Measurements from ENCODE around the gene PRDM15. TPM values are rescaled to one million over a fixed set of nuclear protein-coding genes. Genes with fewer than 3 reads are reported as not detected.

PRDM15 gene
- total and polyA plus RNA-seq, 2 donors (not counting 3 experiments of a cell fraction or from before 2014, with no cell fraction given): 11.8 to 12.9 TPM

DNA sequence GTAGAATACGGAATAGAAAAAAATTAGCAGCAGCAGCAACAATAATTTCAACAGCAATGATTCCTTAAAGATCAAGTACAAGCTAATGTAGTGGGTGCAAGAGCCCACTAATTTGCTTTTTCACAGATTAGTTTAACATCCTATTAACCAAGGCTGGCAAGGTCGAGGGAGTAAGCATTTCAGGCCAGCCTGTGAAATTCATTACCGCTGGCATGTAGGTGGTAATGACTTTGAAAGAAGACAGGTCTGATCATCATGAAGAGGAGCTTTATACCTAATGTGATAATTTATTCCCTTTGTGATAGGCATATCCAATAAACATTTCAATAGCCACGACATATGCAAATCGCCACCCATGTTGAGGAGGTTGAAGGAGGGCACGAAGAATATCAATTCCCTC is 11.2 kb upstream of the PRDM15 start:
- H2AFZ ChIP-seq (ENCODE audit: low read depth, low read length): no peak overlapping the region
- dilution Hi-C loops (cut with MboI; ENCODE audit: extremely low pct_ligation_motif_present, low sequenced_read_pairs) (no loop called here), intact Hi-C loops (cut with micrococcal nuclease) (no loop called here)
- no peak overlapping the region for H3K27ac ChIP-seq (ENCODE audit: insufficient read depth, low read depth, low read length)
- no TSS peak for BruUV-seq (replicated peaks)
- H3K79me2 ChIP-seq (ENCODE audit: control insufficient read depth, insufficient read depth, low read length): no peaks in the 10 kb centered on the region
- H3K9me1 ChIP-seq (replicated peaks; ENCODE audit: control insufficient read depth, extremely low read depth, insufficient read depth, low read length): no peaks in the 10 kb centered on the region
- ChIA-PET CTCF (no interaction called here), POLR2A (no interaction called here)
- H3K4me1 ChIP-seq (ENCODE audit: control insufficient read depth, extremely low read depth, insufficient read depth, low read length): peaks cover 9% of the 10 kb centered on the region
- no peaks in the 10 kb centered on the region for H4K20me1 ChIP-seq (replicated peaks; ENCODE audit: control insufficient read depth, extremely low read depth, insufficient read depth, low read length)
- peaks cover 0 to 13% of the 10 kb centered on the region in 2 experiments for H3K36me3 ChIP-seq (ENCODE audit: control insufficient read depth in 2 of 2, extremely low read depth in 1 of 2, insufficient read depth in 2 of 2, low read length in 2 of 2)
- no peaks in the 10 kb centered on the region for H3K27me3 ChIP-seq (ENCODE audit: control insufficient read depth in 2 of 2, insufficient read depth in 2 of 2, low read length in 2 of 2)
- TF ChIP-seq CTCF (IDR thresholded peaks at IDR 0.05; ENCODE audit: extremely low read depth in 1 of 2, insufficient read depth in 1 of 2, low read depth in 1 of 2, low read length in 2 of 2): no peak
- no peak for TF ChIP-seq GATA2 (IDR thresholded peaks at IDR 0.05; ENCODE audit: insufficient read depth, insufficient read length, low read depth, low read length)
- no peak for TF ChIP-seq EZH2 (IDR thresholded peaks at IDR 0.05; ENCODE audit: borderline replicate concordance, low read depth, low read length, severe bottlenecking)
- TF ChIP-seq POLR2AphosphoS5 (IDR thresholded peaks at IDR 0.05; ENCODE audit: insufficient read depth, low read depth, low read length): no peak
- TF ChIP-seq MAX (IDR thresholded peaks at IDR 0.05; ENCODE audit: insufficient read depth, insufficient read length): no peak
- TF ChIP-seq JUN (IDR thresholded peaks at IDR 0.05; ENCODE audit: borderline replicate concordance, insufficient read depth, insufficient read length, low read depth): no peak
- TF ChIP-seq POLR2A (IDR thresholded peaks at IDR 0.05; ENCODE audit: low read depth, low read length): no peak
- TF ChIP-seq FOS (IDR thresholded peaks at IDR 0.05; ENCODE audit: borderline replicate concordance, insufficient read depth, low read length): no peak
- TF ChIP-seq MYC (IDR thresholded peaks at IDR 0.05; ENCODE audit: low read depth, low read length): no peak
- no peak overlapping the region for H3K4me2 ChIP-seq (ENCODE audit: insufficient read depth, low read length)
- H3K9ac ChIP-seq (replicated peaks; ENCODE audit: extremely low read depth, insufficient read depth, low read length): no peak overlapping the region
- DNase-seq (ENCODE audit: low read depth, low spot score): no peak
- FAIRE-seq: no peak
- H3K9me3 ChIP-seq (replicated peaks; ENCODE audit: control insufficient read depth, insufficient read depth, low read length): no peaks in the 10 kb centered on the region
- H3K4me3 ChIP-seq (replicated peaks in 1 of 3; ENCODE audit: insufficient read depth in 1 of 3, low read depth in 1 of 3, low read length in 3 of 3): no peak overlapping the region
